Colonic mucosa (tissue), 4 donors: ENCODE data around the gene TPST2. TPM values are rescaled to one million over a fixed set of nuclear protein-coding genes. Genes with fewer than 3 reads are reported as not detected.

Experiments
- DNase-seq: peaks from one replicate; pipeline ENCODE4 v3.0.0-alpha.2; 2020
- H3K27ac ChIP-seq: fragments of 200-600 bp; one replicate; pipeline ENCODE4 v1.8.0; 2021
- H3K27me3 ChIP-seq: fragments of 200-600 bp; one replicate; pipeline ENCODE4 v1.8.0; 2021
- H3K36me3 ChIP-seq: fragments of 200-600 bp; one replicate; pipeline ENCODE4 v1.8.0; 2021
- H3K4me1 ChIP-seq: fragments of 200-600 bp; one replicate; pipeline ENCODE4 v1.8.0; 2021; ENCODE audit warnings: mild to moderate bottlenecking
- H3K4me3 ChIP-seq: fragments of 200-600 bp; one replicate; pipeline ENCODE4 v1.8.0; 2021
- H3K9ac ChIP-seq, 2 donors: one replicate each; pipeline ENCODE4 v1.7.0; 2013; ENCODE audit warnings: control low read depth in 2 of 2, low read depth in 2 of 2, low read length in 2 of 2
- H3K9me3 ChIP-seq: fragments of 200-600 bp; one replicate; pipeline ENCODE4 v1.8.0; 2021
- CTCF ChIP-seq: fragments of 200-600 bp; IDR thresholded peaks from one replicate; pipeline ENCODE4 v1.8.0; 2022; ENCODE audit warnings: antibody characterized with exemption, mild to moderate bottlenecking
- intact Hi-C: fragments of 100-400 bp; cut with DNase I; formaldehyde crosslinking; loops from one replicate; pipeline ENCODE4 v1.14.1; 2022
- total RNA-seq, 2 donors: library from RNA; stranded (reverse); fragmentation: NEBNext Ultra II Directional in 1 of 2; extraction: Animal tissue kit (Norgen Biotek cat#: 25700) in 1 of 2; gene quantifications; one replicate each; pipeline ENCODE4 v1.2.1, GENCODE V29; 2021
- donor health status: healthy.
- donor health status: DM: no; HTN: no; CAD: no.
- donor health status: DM: no; HTN: no; CAD: no.

Gene TPST2
- total RNA-seq, 2 donors from 2014 or later = 13.3 to 19.9 TPM

- Histone ChIP-seq H3K4me3 (no peak overlapping the region), H3K27ac (no peak overlapping the region), H3K36me3 (peaks cover 9% of the 10 kb centered on the region), H3K9ac (no peak overlapping the region), H3K27me3 (no peaks in the 10 kb centered on the region), H3K9me3 (no peaks in the 10 kb centered on the region), H3K4me1 (no peaks in the 10 kb centered on the region)
- intact Hi-C loops = no loop called here
- DNase-seq = no peak
- TF ChIP-seq CTCF = no peak
Measured at GRCh38 chr22:26487996-26488395, 101.9 kb downstream of the TPST2 start.

- Histone ChIP-seq H3K36me3 (no peaks in the 10 kb centered on the region), H3K9ac (no peak overlapping the region), H3K4me1 (peaks cover 2% of the 10 kb centered on the region), H3K27ac (no peak overlapping the region), H3K27me3 (no peaks in the 10 kb centered on the region), H3K9me3 (no peaks in the 10 kb centered on the region), H3K4me3 (no peak overlapping the region)
- TF ChIP-seq CTCF = no peak
- intact Hi-C loops = no loop called here
- DNase-seq = no peak
Measured at GRCh38 chr22:26486394-26486793, 103.5 kb downstream of the TPST2 start.

- Histone ChIP-seq H3K4me3 (no peak overlapping the region), H3K9me3 (no peaks in the 10 kb centered on the region), H3K4me1 (peaks cover 7% of the 10 kb centered on the region), H3K27me3 (no peaks in the 10 kb centered on the region), H3K27ac (no peak overlapping the region), H3K9ac (no peak overlapping the region), H3K36me3 (no peaks in the 10 kb centered on the region)
- no peak for DNase-seq
- intact Hi-C loops = no loop called here
- TF ChIP-seq CTCF = no peak
Measured at GRCh38 chr22:26485806-26486390, 104.0 kb downstream of the TPST2 start.

- H3K9ac ChIP-seq = no peak overlapping the region
Measured at GRCh38 chr22:26485013-26485412, 104.9 kb downstream of the TPST2 start.

GRCh38 chr22:26484360-26484706 lies 105.6 kb downstream of the TPST2 start:
- no peaks in the 10 kb centered on the region for H3K36me3 ChIP-seq
- no peak for TF ChIP-seq CTCF
- no peaks in the 10 kb centered on the region for H3K9me3 ChIP-seq
- H3K27me3 ChIP-seq = no peaks in the 10 kb centered on the region
- DNase-seq = no peak
- peak overlapping the region; percentile 90 for H3K4me3 ChIP-seq
- intact Hi-C loops = no loop called here
- peaks cover 9% of the 10 kb centered on the region for H3K4me1 ChIP-seq
- peak overlapping the region; percentile 75 to 95 for H3K9ac ChIP-seq
- H3K27ac ChIP-seq = peak overlapping the region; percentile 91

More at GRCh38 chr22:26485013-26485412, 104.9 kb downstream of the TPST2 start:
- H3K4me3 ChIP-seq = no peak overlapping the region
- intact Hi-C loops = no loop called here
- H3K36me3 ChIP-seq = no peaks in the 10 kb centered on the region
- no peaks in the 10 kb centered on the region for H3K27me3 ChIP-seq
- TF ChIP-seq CTCF = no peak
- DNase-seq = no peak
- H3K27ac ChIP-seq = no peak overlapping the region
- peaks cover 9% of the 10 kb centered on the region for H3K4me1 ChIP-seq
- H3K9me3 ChIP-seq = no peaks in the 10 kb centered on the region
